Measurements from ENCODE around the gene INO80. TPM values are rescaled to one million over a fixed set of nuclear protein-coding genes. Genes with fewer than 3 reads are reported as not detected.

Gene INO80
- total and polyA plus RNA-seq, 2 donors (not counting 3 experiments of a cell fraction or from before 2014, with no cell fraction given), result 5.7 to 29.1 TPM

DNA sequence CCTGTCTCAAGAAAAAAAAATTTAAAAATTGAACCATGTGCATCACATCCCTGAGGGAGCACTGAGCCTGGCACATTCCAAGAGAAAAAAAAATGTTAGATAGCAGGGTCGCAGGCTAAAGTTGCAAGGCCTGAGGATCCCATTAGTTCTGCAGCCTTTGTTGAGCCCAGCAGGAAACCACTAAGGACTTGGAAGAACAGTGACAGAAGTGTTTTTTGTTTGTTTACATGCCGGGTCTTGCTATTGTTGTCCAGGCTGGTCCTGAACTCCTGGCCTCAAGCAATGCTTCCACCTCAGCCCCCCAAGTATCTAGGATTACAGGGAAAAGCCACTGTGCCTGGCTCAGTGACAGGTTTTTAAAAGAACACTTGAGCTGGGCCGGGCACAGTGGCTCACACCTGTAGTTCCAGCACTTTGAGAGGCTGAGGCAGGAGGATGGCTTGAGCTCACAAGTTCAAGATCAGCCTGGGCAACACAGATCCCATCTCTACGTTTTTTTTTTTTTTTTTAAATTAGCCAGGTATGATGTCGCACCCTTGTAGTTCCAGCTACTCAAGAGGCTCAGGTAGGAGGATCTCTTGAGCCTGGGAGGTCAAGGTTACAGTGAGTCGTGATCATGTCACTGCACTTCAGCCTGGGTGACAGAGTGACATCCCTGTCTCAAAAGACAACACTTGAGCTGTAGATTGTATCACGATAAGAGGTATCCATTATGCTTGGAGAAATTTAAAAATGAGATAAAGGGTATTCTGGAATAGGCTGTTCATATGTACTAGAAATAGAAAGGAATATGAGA is 147.6 kb downstream of the INO80 start:
- BruUV-seq (replicated peaks), result no TSS peak
- FAIRE-seq, result peak; percentile 46

DNA sequence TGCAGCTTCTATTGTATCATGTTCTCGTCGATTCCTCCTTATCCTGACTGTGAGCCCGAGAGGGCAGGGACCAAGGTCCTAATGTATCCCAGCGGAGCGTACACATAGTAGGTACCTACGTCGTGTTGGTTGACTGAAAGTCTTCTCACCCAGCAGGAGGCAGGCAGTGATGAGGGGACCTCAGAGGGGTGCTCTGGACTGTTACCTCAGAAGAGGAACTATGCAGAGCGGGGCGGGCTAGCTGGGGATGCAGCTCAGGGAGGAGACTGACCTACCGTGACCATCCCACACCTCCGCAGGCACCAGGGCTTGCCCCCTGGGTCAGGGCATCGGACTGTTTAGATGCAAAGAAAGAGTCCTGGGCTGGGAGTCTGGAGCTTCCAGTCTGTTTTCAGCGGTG is 151.4 kb downstream of the INO80 start:
- BruUV-seq (replicated peaks), result no TSS peak

More for the DNA sequence above, 147.6 kb downstream of the INO80 start:
- Histone ChIP-seq H4K20me1 (replicated peaks; ENCODE audit: control insufficient read depth, extremely low read depth, insufficient read depth, low read length) (no peaks in the 10 kb centered on the region), H2AFZ (ENCODE audit: low read depth, low read length) (no peak overlapping the region), H3K9ac (replicated peaks; ENCODE audit: extremely low read depth, insufficient read depth, low read length) (no peak overlapping the region), H3K9me3 (replicated peaks; ENCODE audit: control insufficient read depth, insufficient read depth, low read length) (no peaks in the 10 kb centered on the region), H3K4me2 (ENCODE audit: insufficient read depth, low read length) (no peak overlapping the region), H3K27ac (ENCODE audit: insufficient read depth, low read depth, low read length) (no peak overlapping the region), H3K4me3 (replicated peaks in 1 of 3; ENCODE audit: insufficient read depth in 1 of 3, low read depth in 1 of 3, low read length in 3 of 3) (no peak overlapping the region), H3K27me3 (ENCODE audit: control insufficient read depth in 2 of 2, insufficient read depth in 2 of 2, low read length in 2 of 2) (no peaks in the 10 kb centered on the region), H3K4me1 (ENCODE audit: control insufficient read depth, extremely low read depth, insufficient read depth, low read length) (no peaks in the 10 kb centered on the region), H3K79me2 (ENCODE audit: control insufficient read depth, insufficient read depth, low read length) (no peaks in the 10 kb centered on the region), H3K9me1 (replicated peaks; ENCODE audit: control insufficient read depth, extremely low read depth, insufficient read depth, low read length) (no peaks in the 10 kb centered on the region), H3K36me3 (ENCODE audit: control insufficient read depth in 2 of 2, extremely low read depth in 1 of 2, insufficient read depth in 2 of 2, low read length in 2 of 2) (no peaks in the 10 kb centered on the region)
- no peak for DNase-seq (ENCODE audit: low read depth, low spot score)
- CTCF ChIA-PET, result interaction anchor here (0.9 to 3.2 kb wide), 4 partner anchors 13 to 110 kb away, joined by 3 to 10 read pairs (median 6); no protein-coding TSS in a partner anchor
- TF ChIP-seq POLR2A (IDR thresholded peaks at IDR 0.05; ENCODE audit: low read depth, low read length), result no peak
- dilution Hi-C loops (cut with MboI; ENCODE audit: extremely low pct_ligation_motif_present, low sequenced_read_pairs), result no loop called here
- POLR2A ChIA-PET, result no interaction called here
- intact Hi-C loops (cut with micrococcal nuclease), result no loop called here

More for the DNA sequence above, 151.4 kb downstream of the INO80 start:
- H3K9ac ChIP-seq (replicated peaks; ENCODE audit: extremely low read depth, insufficient read depth, low read length), result no peak overlapping the region
- FAIRE-seq (no peak), DNase-seq (ENCODE audit: low read depth, low spot score) (no peak)
- no peaks in the 10 kb centered on the region for H3K9me1 ChIP-seq (replicated peaks; ENCODE audit: control insufficient read depth, extremely low read depth, insufficient read depth, low read length)
- H3K4me3 ChIP-seq (replicated peaks in 1 of 3; ENCODE audit: insufficient read depth in 1 of 3, low read depth in 1 of 3, low read length in 3 of 3), result no peak overlapping the region
- H3K9me3 ChIP-seq (replicated peaks; ENCODE audit: control insufficient read depth, insufficient read depth, low read length), result no peaks in the 10 kb centered on the region
- ChIA-PET CTCF (interaction anchor here (0.7 to 3.6 kb wide), 8 partner anchors 10 to 107 kb away, joined by 3 to 20 read pairs (median 6); partner anchors contain the start of gene CHAC1), POLR2A (interaction anchor here (1.3 kb wide), 1 partner anchor 12 kb away, joined by 3 read pairs; the partner anchor contains the start of gene CHAC1)
- no peak overlapping the region for H3K4me2 ChIP-seq (ENCODE audit: insufficient read depth, low read length)
- no peak for TF ChIP-seq POLR2A (IDR thresholded peaks at IDR 0.05; ENCODE audit: low read depth, low read length)
- TF ChIP-seq MYC (IDR thresholded peaks at IDR 0.05; ENCODE audit: low read depth, low read length), result no peak
- TF ChIP-seq, protein P1, sequence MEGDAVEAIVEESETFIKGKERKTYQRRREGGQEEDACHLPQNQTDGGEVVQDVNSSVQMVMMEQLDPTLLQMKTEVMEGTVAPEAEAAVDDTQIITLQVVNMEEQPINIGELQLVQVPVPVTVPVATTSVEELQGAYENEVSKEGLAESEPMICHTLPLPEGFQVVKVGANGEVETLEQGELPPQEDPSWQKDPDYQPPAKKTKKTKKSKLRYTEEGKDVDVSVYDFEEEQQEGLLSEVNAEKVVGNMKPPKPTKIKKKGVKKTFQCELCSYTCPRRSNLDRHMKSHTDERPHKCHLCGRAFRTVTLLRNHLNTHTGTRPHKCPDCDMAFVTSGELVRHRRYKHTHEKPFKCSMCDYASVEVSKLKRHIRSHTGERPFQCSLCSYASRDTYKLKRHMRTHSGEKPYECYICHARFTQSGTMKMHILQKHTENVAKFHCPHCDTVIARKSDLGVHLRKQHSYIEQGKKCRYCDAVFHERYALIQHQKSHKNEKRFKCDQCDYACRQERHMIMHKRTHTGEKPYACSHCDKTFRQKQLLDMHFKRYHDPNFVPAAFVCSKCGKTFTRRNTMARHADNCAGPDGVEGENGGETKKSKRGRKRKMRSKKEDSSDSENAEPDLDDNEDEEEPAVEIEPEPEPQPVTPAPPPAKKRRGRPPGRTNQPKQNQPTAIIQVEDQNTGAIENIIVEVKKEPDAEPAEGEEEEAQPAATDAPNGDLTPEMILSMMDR (IDR thresholded peaks at IDR 0.05; ENCODE audit: extremely low read depth in 1 of 2, insufficient read depth in 1 of 2, low read depth in 1 of 2, low read length in 2 of 2), result no peak
- no peak for TF ChIP-seq GATA2 (IDR thresholded peaks at IDR 0.05; ENCODE audit: insufficient read depth, insufficient read length, low read depth, low read length)
- TF ChIP-seq JUN (IDR thresholded peaks at IDR 0.05; ENCODE audit: borderline replicate concordance, insufficient read depth, insufficient read length, low read depth), result no peak
- TF ChIP-seq EZH2 (IDR thresholded peaks at IDR 0.05; ENCODE audit: borderline replicate concordance, low read depth, low read length, severe bottlenecking), result no peak
- TF ChIP-seq FOS (IDR thresholded peaks at IDR 0.05; ENCODE audit: borderline replicate concordance, insufficient read depth, low read length), result no peak
- TF ChIP-seq POLR2AphosphoS5 (IDR thresholded peaks at IDR 0.05; ENCODE audit: insufficient read depth, low read depth, low read length), result no peak
- TF ChIP-seq, protein P2, sequence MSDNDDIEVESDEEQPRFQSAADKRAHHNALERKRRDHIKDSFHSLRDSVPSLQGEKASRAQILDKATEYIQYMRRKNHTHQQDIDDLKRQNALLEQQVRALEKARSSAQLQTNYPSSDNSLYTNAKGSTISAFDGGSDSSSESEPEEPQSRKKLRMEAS (IDR thresholded peaks at IDR 0.05; ENCODE audit: insufficient read depth, insufficient read length), result no peak
- H3K4me1 ChIP-seq (ENCODE audit: control insufficient read depth, extremely low read depth, insufficient read depth, low read length), result no peaks in the 10 kb centered on the region
- no peaks in the 10 kb centered on the region for H3K36me3 ChIP-seq (ENCODE audit: control insufficient read depth in 2 of 2, extremely low read depth in 1 of 2, insufficient read depth in 2 of 2, low read length in 2 of 2)
- dilution Hi-C loops (cut with MboI; ENCODE audit: extremely low pct_ligation_motif_present, low sequenced_read_pairs) (no loop called here), intact Hi-C loops (cut with micrococcal nuclease) (no loop called here)
- H2AFZ ChIP-seq (ENCODE audit: low read depth, low read length), result no peak overlapping the region
- H3K79me2 ChIP-seq (ENCODE audit: control insufficient read depth, insufficient read depth, low read length), result no peaks in the 10 kb centered on the region
- H4K20me1 ChIP-seq (replicated peaks; ENCODE audit: control insufficient read depth, extremely low read depth, insufficient read depth, low read length), result no peaks in the 10 kb centered on the region
- no peak overlapping the region for H3K27ac ChIP-seq (ENCODE audit: insufficient read depth, low read depth, low read length)
- H3K27me3 ChIP-seq (ENCODE audit: control insufficient read depth in 2 of 2, insufficient read depth in 2 of 2, low read length in 2 of 2), result no peaks in the 10 kb centered on the region

Data from endothelial cell of umbilical vein (primary cell).